ENCODE data around the gene CPNE5. TPM values are rescaled to one million over a fixed set of nuclear protein-coding genes. Genes with fewer than 3 reads are reported as not detected.

CPNE5 gene
- polyA plus RNA-seq, 1 of the 3 experiments (the other 2 are of a cell fraction), result 0.30 TPM

- H3K4me2 ChIP-seq, result no peak overlapping the region
- CTCF ChIA-PET, result interaction anchor here (1.0 to 2.0 kb wide), 5 partner anchors 10 to 78 kb away, joined by 3 to 8 read pairs (median 4); partner anchors contain the start of gene CDKN1A
- WGBS (ENCODE audit: low lambda C conversion rate), result 87% methylated on average over 27 of the region's 27 CpGs
- TF ChIP-seq TAF1 (IDR thresholded peaks at IDR 0.05; ENCODE audit: borderline replicate concordance, low read depth, low read length) (no peak), IRF3 (IDR thresholded peaks at IDR 0.05; ENCODE audit: low read depth, low read length) (no peak), YY1 (IDR thresholded peaks at IDR 0.05; ENCODE audit: low read depth) (no peak), GATA2 (CRISPR knock-in tag; IDR thresholded peaks at IDR 0.05) (no peak), NFIC (IDR thresholded peaks at IDR 0.05; ENCODE audit: borderline replicate concordance) (no peak), PBX3 (IDR thresholded peaks at IDR 0.05) (no peak), TEAD4 (IDR thresholded peaks at IDR 0.05; ENCODE audit: borderline replicate concordance, insufficient read depth) (no peak), RFX5 (IDR thresholded peaks at IDR 0.05; ENCODE audit: low read length) (no peak), CTCF (IDR thresholded peaks at IDR 0.05) (no peak), CHD2 (IDR thresholded peaks at IDR 0.05; ENCODE audit: low read length, partially characterized antibody) (no peak), USF1 (IDR thresholded peaks at IDR 0.05; ENCODE audit: borderline replicate concordance, low read depth) (no peak)
- no peaks in the 10 kb centered on the region for H3K9me3 ChIP-seq
- no peaks in the 10 kb centered on the region for H3K27me3 ChIP-seq (ENCODE audit: insufficient read depth)
- H3K4me3 ChIP-seq (ENCODE audit: low read depth in 2 of 2, low read length in 1 of 2), result no peak overlapping the region
- no peak for DNase-seq
- no peaks in the 10 kb centered on the region for H3K9me2 ChIP-seq
- H2AFZ ChIP-seq (ENCODE audit: low read depth), result no peak overlapping the region
- peaks cover 15% of the 10 kb centered on the region for H4K20me1 ChIP-seq (ENCODE audit: insufficient read depth)
- peaks cover 13% of the 10 kb centered on the region for H3F3A ChIP-seq (replicated peaks; ENCODE audit: insufficient read depth)
- H3K27ac ChIP-seq (ENCODE audit: low read depth in 2 of 2, low read length in 1 of 2), result no peak overlapping the region
- H3K36me3 ChIP-seq (replicated peaks in 1 of 2; ENCODE audit: control insufficient read depth in 1 of 2, insufficient read depth in 2 of 2, low read length in 1 of 2), result no peaks in the 10 kb centered on the region
- POLR2A ChIA-PET, result no interaction called here
- no peaks in the 10 kb centered on the region; a peak in 1 of 4 replicates for H3K4me1 ChIP-seq (ENCODE audit: control insufficient read depth in 1 of 2, insufficient read depth in 2 of 2, low read depth in 1 of 2, low read length in 1 of 2)
- H3K79me2 ChIP-seq (ENCODE audit: insufficient read depth), result no peaks in the 10 kb centered on the region
- H3K9ac ChIP-seq, result no peak overlapping the region
Observed at GRCh38 chr6:36692861-36693702, 146.2 kb downstream of the CPNE5 start.
